GM21423 (cell line): ENCODE measurements around the gene MT3.
A peak's percentile ranks its signal among the peaks of the same experiment; 100 is the strongest.
"Not testable (repeated sequence)": the region's sequence is repeated elsewhere in the genome, so short reads cannot be mapped to it uniquely, and the experiment has no call there.

Experiments
- ATAC-seq: cut with Tn5 transposase; IDR thresholded peaks from one replicate; pipeline ENCODE4 v1.9.1; 2021; ENCODE audit warnings: mild to moderate bottlenecking, moderate library complexity; ENCODE audit not compliant: unreplicated experiment

Gene MT3

DNA sequence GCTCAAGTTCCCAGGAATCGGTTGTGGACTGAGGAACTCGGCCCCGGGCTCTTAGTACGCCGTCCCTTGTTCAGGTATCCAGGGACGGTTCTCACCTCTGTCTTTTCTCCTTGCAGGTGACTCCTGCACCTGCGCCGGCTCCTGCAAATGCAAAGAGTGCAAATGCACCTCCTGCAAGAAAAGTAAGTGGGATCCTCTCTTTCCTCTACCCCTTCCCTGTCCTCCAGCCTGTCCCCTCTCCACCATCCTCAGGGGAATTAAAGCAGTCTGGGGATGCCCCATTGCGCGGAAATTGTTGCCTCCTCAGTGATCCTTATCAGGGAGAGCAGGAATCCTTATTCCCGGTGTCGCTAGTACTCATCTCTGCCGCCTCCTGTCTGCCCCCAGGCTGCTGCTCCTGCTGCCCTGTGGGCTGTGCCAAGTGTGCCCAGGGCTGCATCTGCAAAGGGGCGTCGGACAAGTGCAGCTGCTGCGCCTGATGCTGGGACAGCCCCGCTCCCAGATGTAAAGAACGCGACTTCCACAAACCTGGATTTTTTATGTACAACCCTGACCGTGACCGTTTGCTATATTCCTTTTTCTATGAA, 19.6 kb downstream of the MT3 start:
- no peak for ATAC-seq

DNA sequence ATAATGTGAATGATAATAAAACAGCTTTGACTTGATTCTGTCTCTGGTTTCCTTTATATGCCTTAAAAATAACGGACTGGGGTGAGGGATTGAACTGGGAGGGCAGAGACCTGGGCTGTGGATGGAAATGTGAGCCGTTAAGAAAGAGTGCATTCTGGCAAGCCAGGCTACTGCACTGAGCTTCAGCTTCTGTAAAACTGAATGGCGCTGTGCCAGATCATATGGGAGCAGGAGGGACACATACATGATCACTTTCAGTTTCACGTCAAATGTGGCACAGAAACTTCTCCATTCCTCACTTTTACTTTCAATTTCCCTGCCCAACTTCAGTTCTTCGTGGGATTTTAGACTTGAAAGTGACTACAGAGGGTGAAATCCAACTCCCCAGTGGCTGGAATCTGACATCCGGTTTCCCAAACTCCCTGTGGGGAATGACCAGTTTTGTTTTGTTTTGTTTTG, 20.2 kb downstream of the MT3 start:
- peak; percentile 48 for ATAC-seq

DNA sequence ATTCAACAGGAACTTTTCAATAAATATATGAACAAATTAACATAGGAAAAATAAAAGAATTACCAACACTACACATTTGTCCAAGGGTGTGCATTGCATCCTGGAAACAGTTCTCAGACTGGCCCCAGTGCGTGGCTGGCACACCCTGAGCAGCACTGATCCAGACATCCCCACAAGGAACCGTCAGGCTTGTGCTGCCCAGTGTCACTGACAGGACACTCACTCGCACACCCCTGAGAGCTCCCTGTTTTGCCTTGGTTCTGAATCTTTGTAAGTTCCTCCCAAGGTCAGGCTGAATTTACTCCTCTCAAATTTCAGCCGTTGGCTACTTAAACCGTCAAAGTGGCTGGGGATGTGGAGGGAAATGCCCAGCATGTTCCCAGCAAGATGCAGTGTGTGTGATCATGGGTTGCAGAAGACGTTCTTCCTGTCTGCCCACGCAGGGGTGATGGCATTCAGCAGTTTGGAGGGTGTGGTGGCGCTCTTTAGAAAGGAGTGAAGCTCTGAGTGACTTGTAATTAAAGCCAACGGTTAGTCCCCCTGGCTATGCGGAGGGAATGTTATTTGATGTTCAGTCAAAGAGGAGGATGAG, 20.8 kb downstream of the MT3 start:
- no peak for ATAC-seq

DNA sequence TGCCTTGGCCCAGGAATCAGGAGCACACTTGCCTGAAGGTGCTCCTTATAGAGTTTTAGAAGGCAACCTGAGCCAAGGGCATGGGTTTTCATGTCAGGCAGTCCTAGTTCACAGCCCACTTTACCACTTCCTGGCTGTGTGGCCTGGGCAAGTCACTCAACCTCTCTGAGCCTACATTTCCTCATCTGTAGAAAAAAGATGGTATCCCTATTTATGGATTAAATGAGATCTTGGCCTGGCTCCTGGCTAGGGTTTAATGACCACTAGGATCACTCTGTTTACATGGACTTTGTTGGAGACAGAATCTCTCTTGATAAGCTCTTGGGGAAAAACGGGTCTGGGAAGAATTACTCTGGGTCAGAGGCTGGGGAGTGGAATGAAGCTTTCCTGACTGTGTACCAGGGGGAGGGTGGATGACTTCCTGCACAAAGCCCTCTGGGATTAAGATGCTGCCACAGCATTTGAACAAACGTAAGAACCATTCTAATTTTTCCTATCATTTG, 21.3 kb downstream of the MT3 start:
- no peak for ATAC-seq

DNA sequence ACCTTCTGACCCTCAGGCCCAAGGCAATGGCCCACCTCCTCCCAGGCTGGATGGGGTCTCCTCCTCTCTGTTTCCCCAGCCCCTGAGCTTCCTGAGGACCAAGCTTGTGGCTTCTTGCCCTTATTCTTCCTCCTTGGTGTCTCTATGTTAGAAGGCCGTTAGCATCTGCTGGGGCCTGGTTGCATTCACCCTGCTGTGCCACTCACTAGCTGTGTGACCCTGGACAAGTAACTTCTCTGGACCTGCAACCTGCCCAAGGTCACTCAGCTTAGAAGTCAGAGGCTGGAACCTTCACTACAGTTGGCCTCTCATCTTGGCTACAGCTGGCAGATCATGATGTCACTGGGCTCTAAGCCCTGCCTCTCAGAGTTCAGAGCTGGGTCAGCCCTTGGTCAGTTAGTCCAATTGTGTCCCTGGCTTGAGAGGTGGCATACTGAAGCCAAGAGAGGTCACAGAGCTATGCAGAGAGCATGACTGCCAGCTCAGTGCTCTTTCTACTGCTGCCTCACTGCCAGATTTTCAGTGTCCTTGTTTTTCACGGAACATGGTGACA, 22.0 kb downstream of the MT3 start:
- ATAC-seq: no peak

DNA sequence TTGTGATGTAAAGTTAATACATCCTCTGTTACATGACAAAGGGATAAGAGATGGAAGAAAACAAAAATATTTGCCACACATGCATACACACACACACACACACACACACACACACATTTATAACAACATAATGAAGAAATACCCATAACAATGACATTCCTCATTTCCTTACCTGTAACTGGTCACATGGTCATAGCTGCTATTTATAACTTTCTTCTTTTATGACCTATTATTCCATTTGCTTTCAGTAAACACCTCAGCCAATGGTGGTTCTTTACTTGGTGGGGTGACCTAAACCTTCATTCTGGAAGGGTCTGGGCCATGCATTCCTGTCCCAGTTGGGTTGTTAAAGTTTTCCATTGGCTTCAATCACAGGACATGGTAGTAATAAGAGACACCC, 24.4 kb downstream of the MT3 start:
- ATAC-seq: no peak

DNA sequence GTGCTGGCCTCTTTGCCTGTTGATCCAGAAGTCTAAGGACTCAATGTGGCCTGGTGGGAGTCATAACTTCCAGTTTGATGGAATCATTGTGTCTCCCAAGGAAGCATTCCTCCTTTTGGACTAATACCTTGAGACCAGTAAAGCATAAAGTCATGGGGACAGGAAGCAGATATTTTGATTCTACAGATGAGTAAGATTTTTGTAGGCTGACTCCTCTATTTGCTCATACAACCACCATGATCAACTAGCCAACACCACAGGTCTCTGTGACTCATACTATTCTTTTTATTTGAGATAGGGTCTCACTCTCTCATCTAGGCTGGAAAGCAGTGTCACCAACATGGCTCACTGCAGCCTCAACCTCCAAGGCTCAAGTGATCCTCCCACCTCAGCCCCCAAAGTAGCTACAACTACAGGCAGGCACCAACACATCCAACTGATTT, 25.2 kb downstream of the MT3 start:
- no peak for ATAC-seq

DNA sequence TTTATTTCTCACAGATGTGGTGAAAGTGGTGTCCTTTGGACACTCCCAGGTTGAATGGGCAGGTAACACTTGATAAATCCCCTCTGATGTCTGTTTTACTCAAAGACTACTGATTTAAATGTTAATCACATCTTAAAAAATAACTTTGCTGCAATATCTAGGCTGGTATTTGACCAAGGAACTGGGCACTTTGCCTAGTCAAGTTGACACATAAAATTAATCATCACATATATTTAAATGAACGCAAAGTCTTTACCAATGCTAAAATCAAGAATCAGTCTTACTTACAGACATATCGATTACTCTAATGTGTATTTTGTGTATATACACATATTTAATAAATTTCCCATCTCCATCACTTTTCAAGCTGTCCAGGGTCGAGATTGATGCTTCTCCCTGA, 26.0 kb downstream of the MT3 start:
- ATAC-seq: no peak

DNA sequence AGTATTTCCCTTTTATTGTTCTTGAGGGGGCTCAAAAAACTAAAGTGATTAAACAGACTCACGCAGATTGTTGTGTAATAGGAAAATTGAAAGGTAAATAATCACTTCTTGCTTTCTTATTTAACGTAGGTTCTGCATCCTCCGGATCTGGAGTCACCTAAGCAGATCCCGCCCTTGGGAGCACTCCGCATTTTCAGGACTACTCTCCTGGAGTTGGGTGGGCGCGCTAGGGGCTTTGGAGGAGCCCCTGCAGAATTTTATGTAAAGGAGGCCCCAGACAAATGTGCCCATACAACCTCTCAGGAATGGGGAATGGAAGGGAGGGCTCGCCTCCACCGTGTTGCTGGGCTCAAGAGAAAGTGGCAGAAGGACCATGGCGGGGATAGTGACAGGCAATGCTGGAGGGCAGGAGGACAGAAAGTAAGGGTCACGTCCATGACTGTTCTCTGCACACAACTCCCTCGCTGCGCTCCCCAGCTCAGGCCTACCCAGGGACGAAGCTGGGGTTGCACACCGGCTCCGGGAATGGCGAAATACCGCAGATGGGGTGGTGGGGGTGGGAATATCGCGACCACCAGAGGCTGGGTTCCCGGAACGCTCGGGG, 27.4 kb downstream of the MT3 start:
- ATAC-seq: no peak

DNA sequence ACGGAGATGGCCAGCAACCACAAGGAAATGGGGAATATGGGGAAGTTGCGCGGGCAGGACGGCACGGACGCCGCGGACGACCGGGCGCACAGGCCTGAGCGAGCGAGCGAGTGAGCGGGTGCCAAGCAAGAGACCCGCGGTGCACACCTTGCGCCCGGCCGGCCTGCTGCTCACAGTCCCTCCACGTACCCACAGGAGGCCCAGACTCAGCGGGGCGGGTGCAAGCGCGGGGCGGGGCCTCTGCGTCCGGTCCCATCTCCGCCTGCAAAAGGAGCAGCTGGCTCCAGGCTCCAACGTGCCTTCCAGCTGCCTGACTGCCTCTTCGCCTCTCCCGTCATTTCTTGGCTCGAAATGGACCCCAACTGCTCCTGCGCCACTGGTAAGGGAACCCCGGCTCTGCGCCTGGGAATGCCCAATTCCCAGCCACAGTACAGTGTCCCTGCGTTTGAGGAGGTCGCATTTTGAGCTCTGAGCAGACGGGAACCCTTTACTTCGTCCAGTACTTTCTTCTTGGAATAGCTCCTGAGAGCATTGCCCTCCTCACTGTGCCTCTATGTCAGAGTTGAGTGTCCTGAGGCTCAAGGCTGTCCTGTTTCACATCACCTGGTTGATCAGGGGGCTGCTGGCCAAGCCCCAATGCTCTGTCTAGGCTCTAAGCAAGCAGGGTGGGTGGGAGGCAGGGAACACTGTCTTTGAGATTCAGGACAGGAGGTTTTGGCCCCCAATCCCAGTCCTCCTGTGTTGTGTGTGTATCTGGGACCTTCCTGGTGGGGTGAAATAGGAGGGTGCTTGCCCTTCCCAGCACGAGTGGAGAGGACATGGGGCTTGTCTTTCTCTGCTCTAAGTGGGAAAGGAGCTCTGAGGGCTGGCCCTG, 28.1 kb downstream of the MT3 start:
- no peak for ATAC-seq

DNA sequence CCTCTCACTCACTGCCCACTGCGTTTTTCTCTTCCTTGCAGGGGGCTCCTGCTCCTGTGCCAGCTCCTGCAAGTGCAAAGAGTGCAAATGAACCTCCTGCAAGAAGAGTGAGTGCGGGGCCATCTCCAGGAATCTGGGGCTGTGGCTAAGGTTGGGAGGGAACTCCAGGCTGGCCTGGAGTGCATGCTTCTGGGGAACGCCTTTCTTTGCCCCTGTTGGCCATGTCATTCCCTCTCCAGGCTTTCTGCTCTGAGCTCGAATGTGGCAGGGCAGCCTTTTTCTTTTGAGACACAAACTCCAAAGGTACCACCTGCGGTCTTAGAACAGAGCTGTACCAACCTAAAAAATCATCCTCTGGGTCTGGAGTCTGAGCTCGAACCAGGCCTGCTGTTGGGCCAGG, 28.8 kb downstream of the MT3 start:
- ATAC-seq: no peak

DNA sequence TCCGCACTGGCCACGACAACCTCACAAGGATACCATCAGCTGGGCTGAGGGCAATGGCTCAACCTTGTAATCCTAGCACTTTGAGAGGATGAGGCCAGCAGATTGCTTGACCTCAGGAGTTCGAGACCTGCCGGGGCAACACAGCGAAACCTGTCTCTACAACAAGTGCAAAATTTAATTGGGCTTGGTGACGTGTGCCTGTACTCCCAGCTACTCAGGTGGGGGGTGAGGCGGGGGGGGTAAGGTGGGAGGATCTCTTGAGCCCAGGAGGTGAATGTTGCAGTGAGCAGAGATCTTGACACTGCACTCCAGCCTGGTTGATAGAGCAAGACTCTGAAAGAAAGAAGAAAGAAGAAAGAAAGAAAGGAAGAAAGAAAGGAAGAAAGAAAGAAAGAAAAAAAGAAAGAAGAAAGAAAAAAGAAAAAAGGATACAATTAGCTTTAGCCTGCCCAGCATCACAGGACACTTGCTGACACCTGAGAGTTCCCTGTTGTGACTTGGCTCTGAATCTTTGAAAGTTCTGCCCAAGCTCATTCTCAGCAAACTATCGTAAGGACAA, 31.1 kb downstream of the MT3 start:
- ATAC-seq: no peak

DNA sequence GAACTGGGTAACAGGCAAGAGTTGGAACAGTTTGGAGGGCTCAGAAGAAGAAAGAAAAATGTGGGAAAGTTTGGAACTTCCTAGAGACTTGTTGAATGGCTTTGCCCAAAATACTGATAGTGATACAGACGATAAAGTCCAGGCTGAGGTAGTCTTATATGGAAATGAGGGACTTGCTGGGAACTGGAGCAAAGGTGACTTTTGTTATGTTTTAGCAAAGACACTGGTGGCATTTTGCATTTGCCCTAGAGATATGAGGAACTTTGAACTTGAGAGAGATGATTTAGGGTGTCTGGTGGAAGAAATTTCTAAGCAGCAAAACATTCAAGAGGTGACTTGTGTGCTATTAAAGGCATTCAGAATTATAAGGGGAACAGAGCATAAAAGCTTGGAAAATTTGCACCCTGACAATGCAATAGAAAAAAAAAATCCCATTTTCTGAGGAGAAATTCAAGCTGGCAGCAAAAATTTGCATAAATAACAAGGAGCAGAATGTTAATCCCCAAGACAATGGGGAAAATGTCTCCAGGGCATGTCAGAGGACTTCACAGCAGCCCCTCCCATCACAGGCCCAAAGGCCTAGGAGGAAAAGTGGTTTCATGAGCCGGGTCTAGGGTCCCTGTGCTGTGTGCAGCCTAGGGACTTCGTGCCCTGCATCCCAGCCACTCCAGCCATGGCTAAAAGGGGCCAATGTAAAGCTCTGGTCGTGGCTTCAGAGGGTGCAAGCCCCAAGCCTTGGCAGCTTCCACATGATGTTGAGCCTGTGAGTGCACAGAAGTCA, 32.5 kb downstream of the MT3 start:
- ATAC-seq: not testable (repeated sequence)

DNA sequence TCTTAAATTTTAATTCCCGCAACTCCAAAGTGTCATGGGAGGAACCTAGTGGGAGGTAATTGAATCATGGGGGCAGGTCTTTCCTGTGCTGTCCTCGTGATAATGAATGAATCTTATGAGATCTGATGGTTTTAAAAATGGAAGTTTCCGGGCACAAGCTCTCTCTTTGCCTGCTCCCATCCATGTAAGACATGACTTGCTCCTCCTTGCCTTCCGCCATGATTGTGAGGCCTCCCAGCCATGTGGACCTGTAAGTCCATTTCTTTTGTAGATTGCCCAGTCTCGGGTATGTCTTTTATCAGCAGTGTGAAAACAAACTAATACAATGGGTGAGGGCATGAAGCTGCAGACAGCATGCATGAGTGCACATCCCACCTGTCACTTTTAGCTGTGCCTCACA, 33.9 kb downstream of the MT3 start:
- ATAC-seq: not testable (repeated sequence)

DNA sequence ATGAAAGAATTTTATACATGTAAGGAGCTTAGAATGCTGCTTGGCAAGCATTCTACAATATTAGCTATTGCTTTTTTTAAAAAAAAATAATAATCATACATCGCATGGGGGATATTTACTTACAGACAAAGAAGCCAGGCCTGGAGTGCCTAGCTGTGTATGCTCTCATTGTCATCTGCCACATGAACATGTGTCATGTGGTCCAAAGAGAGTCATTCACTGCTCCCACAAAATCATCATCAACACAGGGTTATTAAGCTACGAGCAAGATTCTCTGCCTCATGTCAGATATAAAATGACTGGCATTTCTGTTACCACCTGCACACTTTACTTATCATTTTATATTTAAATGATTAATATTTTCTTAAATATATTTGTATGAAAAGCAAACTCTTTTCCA, 34.3 kb downstream of the MT3 start:
- no peak for ATAC-seq

DNA sequence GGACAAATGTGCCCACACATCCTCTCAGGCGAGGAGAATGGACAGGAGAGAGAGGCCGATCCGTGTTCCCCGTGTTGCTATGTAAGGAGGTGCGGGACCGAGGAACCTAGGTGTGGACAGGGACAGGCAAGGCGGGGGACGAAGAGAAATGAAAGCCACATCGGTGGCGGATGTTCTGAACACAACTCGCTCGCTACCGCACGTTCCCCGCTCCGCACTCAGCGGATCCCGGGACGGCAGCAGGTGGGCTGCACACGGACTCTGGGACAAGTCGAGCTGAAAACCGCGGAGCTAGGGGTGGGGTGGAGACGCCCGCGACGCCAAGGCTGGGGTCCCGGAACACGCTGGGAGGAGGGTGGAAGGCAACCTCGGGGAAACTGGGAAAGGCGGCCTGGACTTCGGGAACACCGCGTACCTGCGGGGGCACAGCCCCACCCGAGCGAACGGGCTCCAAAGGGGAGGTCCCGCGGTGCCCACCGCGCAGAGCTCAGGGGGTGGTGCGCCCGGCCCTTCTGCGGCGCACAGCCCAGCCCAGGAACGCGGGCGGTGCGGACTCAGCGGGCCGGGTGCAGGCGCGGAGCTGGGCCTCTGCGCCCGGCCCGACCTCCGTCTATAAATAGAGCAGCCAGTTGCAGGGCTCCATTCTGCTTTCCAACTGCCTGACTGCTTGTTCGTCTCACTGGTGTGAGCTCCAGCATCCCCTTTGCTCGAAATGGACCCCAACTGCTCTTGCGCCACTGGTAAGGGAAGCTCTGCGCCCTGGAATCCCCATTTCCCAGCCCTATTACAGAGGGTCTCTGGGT, 36.0 kb downstream of the MT3 start, which contains the start of gene MT1E:
Gene MT1E (plus strand): TSS at position 642 of the 803 bp plus-strand sequence. CDS start 71 bp downstream, at position 713.
- peak; percentile 57 for ATAC-seq

DNA sequence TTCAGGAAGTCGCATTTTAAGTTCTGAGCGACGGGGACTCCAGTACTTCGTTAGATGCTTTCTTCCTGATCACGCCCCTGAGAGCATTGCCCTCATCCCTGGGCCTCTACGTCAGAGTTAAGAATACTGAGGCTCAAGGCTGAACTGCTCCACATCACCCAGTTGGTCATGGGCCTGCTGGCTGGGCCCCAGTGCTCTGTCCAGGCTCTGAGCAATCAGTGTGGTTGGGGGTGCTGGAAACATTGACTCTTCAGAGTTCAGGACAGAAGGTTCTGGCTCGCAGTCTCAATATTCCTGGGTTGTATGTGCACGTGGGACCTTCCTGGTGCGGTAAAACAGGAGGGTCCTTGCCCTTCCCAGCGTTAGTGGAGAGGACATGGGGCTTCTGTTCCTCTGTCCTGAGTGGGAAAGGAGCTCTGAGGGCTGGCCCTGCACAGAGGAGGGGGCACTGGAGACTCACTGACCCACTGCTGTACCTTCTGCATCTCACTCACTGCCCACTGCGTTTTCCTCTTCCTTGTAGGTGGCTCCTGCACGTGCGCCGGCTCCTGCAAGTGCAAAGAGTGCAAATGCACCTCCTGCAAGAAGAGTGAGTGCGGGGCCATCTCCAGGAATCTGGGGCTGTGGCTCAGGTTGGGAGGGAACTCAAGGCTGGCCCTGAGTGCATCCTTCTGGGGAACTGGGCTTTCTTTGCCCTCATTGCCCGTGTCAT, 36.8 kb downstream of the MT3 start:
- peak; percentile 17 for ATAC-seq

DNA sequence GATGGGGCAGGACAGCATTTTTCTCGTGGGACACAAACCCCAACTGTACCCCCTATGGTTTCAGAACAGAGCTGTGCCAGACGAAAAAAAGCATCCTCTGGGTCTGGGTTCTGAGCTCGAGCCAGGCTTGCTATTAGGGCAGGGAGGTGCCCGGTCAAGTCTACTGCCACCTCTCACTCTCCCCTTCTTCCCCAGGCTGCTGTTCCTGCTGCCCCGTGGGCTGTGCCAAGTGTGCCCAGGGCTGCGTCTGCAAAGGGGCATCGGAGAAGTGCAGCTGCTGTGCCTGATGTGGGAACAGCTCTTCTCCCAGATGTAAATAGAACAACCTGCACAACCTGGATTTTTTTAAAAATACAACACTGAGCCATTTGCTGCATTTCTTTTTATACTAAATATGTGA, 37.4 kb downstream of the MT3 start:
- no peak for ATAC-seq
